Activated T-cell treated with anti-CD3 and anti-CD28 coated beads, Interleukin-2, amount 50 U/mL, for 24 hours (primary cell): ENCODE results near the gene ZNF2.
"Not testable (repeated sequence)": the region's sequence is repeated elsewhere in the genome, so short reads cannot be mapped to it uniquely, and the experiment has no call there.

Experiments
- DNase-seq: peaks from one replicate; pipeline ENCODE4 v3.0.0-alpha.2; 2020
- H3K27ac Mint-ChIP-seq: 2 replicates; pipeline ENCODE4 v1.8.0; 2020; ENCODE audit warnings: mild to moderate bottlenecking, mixed read lengths
- H3K27me3 Mint-ChIP-seq: 2 replicates; pipeline ENCODE4 v1.8.0; 2020; ENCODE audit warnings: mixed read lengths
- H3K36me3 Mint-ChIP-seq: 2 replicates; pipeline ENCODE4 v1.8.0; 2020; ENCODE audit warnings: low read depth, mixed read lengths
- H3K4me1 Mint-ChIP-seq: 2 replicates; pipeline ENCODE4 v1.8.0; 2020; ENCODE audit warnings: low read depth, mixed read lengths
- H3K4me3 Mint-ChIP-seq: 2 replicates; pipeline ENCODE4 v1.8.0; 2020; ENCODE audit warnings: mild to moderate bottlenecking, moderate library complexity, mixed read lengths
- H3K9me3 Mint-ChIP-seq: 2 replicates; pipeline ENCODE4 v1.8.0; 2020; ENCODE audit warnings: mixed read lengths

The ZNF2 gene

DNA sequence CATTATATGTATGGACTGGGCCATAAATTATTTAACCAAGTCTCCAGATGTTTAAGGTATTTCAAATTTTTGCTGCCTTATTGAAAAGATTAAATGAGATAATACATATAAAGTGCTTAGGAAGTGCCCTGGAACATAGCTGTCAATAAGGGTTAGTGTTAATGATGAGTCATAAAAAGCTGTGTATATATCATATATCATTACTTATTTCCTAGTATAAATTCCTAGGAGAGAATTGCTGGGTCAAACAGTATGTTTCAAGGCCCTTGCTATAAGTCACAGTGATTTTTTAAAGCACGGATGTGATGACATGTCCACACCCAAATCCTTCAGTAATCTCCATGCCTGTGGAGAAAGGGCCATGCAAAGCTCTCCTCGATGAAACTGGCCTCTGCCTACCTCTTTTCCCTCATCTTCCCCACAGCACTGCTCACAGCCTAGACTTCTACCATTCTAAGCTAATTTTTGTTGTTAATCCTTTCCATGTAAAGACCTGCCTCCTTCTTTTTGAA, 8.5 kb downstream of the ZNF2 start:
- no peaks in the 10 kb centered on the region for H3K27me3 Mint-ChIP-seq
- DNase-seq, result no peak
- H3K36me3 Mint-ChIP-seq, result peaks cover 51% of the 10 kb centered on the region
- H3K9me3 Mint-ChIP-seq, result peaks cover 4% of the 10 kb centered on the region
- peaks cover 9% of the 10 kb centered on the region for H3K4me1 Mint-ChIP-seq
- H3K4me3 Mint-ChIP-seq, result no peak overlapping the region
- H3K27ac Mint-ChIP-seq, result no peak overlapping the region

DNA sequence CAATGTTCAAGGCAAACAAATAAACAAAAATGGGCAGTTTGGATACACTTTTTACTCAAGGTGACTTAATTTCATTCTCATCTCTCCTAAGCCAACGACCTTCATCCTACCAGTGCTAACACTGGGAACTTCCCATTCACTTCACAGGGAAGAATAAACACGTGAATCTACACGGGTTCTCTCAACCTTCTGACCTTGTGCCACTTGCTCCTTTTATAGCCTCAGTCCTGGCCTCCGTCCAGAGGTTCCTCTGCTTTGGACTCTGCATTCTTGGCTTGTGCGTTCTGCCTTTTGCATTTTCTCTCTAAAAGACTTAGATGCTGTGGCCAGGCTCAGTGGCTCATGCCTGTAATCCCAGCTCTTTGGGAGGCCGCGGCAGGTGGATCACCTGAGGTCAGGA, 13.8 kb downstream of the ZNF2 start:
- Mint-ChIP-seq H3K4me3 (no peak overlapping the region), H3K9me3 (peaks cover 41% of the 10 kb centered on the region), H3K36me3 (peaks cover 91% of the 10 kb centered on the region), H3K27me3 (no peaks in the 10 kb centered on the region), H3K27ac (no peak overlapping the region), H3K4me1 (peaks cover 3% of the 10 kb centered on the region)
- no peak for DNase-seq

DNA sequence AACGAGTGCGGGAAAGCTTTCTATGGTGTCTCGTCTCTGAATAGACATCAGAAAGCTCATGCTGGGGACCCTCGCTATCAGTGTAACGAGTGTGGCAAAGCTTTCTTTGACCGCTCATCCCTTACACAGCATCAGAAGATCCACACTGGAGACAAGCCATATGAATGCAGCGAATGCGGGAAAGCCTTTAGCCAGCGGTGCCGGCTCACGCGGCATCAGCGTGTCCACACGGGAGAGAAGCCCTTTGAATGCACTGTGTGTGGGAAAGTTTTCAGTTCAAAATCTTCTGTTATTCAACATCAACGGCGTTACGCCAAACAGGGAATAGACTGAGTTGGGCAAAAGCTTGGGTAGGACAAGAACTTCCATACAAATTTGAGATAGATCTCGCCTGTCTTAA, 16.2 kb downstream of the ZNF2 start:
- no peak for DNase-seq
- Mint-ChIP-seq H3K27me3 (no peaks in the 10 kb centered on the region), H3K36me3 (peaks cover 80% of the 10 kb centered on the region), H3K4me1 (no peaks in the 10 kb centered on the region), H3K4me3 (no peak overlapping the region), H3K27ac (no peak overlapping the region), H3K9me3 (peaks cover 52% of the 10 kb centered on the region)

DNA sequence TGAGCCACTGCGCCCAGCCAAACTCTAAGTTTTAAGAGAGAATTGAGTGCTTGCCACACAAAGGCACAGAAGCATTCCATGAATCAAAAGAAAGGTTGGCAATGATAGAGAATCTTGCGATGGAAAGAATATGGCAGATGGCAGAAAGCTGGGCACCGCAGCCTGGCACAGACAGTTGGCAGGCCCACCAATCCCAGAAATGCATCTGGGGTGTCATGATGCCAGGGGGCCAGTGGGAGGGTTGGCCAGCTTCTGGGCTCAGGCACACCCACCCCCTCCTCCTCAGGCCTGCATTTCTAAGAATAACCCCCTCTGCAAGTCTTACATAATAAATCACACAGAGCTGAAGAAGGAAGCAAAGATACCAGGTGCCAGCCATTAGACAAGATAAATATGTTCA, 19.6 kb downstream of the ZNF2 start:
- Mint-ChIP-seq H3K4me3 (no peak overlapping the region), H3K27ac (no peak overlapping the region), H3K4me1 (no peaks in the 10 kb centered on the region), H3K27me3 (peaks cover 5% of the 10 kb centered on the region), H3K36me3 (peaks cover 46% of the 10 kb centered on the region), H3K9me3 (peaks cover 40% of the 10 kb centered on the region)
- no peak for DNase-seq

DNA sequence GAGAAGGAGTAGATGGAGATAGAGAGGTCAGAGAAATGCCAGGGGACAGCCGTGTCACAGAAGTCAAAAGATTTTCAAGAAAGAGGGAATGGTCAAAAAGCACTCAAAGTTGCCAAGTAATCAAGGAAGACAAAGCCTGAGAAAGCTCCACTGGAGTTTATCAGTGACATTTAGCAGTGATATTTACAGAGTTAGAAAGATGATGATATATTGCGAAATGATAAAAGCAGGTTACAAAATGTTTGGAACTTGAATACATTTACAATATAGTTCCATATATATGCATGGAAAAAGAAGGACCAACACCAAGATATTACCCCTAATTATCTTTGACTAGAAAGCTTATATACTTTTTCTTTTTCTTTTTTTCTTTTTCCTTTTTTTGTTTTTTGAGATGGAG, 20.4 kb downstream of the ZNF2 start:
- no peaks in the 10 kb centered on the region for H3K4me1 Mint-ChIP-seq
- no peak overlapping the region for H3K27ac Mint-ChIP-seq
- H3K27me3 Mint-ChIP-seq, result peaks cover 9% of the 10 kb centered on the region
- no peak overlapping the region for H3K4me3 Mint-ChIP-seq
- H3K9me3 Mint-ChIP-seq, result peaks cover 35% of the 10 kb centered on the region
- DNase-seq, result no peak
- peaks cover 38% of the 10 kb centered on the region for H3K36me3 Mint-ChIP-seq

DNA sequence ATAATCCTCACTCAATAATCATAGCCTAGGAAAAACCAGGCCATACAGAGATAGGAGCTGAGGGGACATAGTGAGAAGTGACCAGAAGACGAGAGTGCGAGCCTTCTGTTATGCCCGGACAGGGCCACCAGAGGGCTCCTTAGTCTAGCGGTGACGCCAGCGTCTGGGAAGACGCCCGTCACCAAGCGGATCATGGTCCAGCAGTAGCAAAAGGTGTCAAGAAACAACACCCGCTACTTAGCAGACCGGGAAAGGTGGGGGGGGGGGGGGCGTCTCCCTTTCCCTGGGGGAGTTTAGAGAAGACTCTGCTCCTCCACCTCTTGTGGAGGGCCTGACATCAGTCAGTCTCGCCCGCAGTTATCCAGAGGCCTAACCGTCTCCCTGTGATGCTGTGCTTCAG, 27.3 kb downstream of the ZNF2 start:
- H3K4me3 Mint-ChIP-seq, H3K27ac Mint-ChIP-seq, H3K4me1 Mint-ChIP-seq, H3K36me3 Mint-ChIP-seq, H3K9me3 Mint-ChIP-seq: not testable (repeated sequence)
- peak; percentile 60 for DNase-seq
- peaks cover 24% of the 10 kb centered on the region for H3K27me3 Mint-ChIP-seq

DNA sequence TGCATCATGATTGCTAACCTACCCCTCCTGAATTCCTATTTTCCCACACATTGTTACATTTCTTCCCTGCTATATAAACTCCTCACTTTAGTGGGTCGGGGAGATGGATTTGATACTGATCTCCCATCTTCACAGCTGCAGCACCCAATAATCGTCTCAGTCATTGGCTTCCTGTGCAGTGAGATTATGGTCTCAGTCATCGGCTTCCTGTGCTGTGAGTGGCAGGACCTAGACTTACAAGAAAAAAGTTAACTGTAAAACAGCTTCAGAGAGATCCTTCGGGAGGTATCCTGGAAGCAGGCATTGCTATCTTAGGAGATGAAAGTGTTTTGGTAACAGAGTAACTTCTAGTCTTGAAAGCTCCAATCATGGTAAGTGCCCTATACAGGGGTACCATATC, 38.3 kb downstream of the ZNF2 start:
- H3K27me3 Mint-ChIP-seq, result no peaks in the 10 kb centered on the region
- H3K36me3 Mint-ChIP-seq, result peaks cover 19% of the 10 kb centered on the region
- H3K9me3 Mint-ChIP-seq, result peaks cover 10% of the 10 kb centered on the region
- H3K4me1 Mint-ChIP-seq, result peaks cover 23% of the 10 kb centered on the region
- no peak for DNase-seq
- no peak overlapping the region for H3K4me3 Mint-ChIP-seq
- no peak overlapping the region for H3K27ac Mint-ChIP-seq

DNA sequence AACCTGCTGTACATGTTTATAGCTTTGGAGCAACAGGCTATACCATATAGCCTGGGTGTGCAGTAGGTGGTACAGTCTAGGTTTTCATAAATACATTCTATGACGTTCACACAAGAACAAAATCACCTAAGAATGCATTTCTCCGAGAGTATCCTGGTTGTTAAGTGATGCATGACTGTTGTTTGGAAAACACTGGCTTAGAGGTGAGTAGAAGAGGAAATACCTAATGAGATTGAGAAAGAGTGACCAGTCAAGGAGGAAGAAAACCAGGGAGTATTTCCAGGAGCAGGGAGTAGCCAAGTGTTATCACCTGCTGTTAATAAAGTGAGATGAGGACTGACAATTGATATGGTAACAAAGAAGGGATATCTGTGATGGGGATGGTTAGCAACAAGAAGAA, 38.8 kb downstream of the ZNF2 start:
- H3K4me1 Mint-ChIP-seq, result peaks cover 28% of the 10 kb centered on the region
- H3K27me3 Mint-ChIP-seq, result no peaks in the 10 kb centered on the region
- peaks cover 24% of the 10 kb centered on the region for H3K36me3 Mint-ChIP-seq
- H3K4me3 Mint-ChIP-seq, result no peak overlapping the region
- no peak overlapping the region for H3K27ac Mint-ChIP-seq
- DNase-seq, result no peak
- H3K9me3 Mint-ChIP-seq, result peaks cover 15% of the 10 kb centered on the region

DNA sequence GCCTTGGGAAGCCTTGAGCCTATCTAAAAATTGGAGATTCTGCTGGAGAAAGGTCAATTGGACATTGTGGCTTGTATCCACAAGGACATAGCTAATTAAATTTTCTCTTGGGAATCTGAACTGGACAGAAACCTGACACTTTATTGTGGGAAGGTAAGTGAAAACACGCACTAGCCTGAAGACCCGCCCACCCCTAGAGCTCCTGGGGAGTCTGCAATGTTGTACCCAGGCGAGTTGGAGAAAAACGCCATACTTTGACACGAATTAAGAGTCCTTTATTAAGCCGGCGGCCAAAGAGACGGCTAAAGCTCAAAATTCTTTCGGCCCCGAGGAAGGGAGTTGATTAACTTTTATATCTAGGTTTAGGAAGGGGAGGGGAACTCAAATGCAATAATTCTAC, 40.5 kb downstream of the ZNF2 start:
- no peak for DNase-seq
- H3K9me3 Mint-ChIP-seq, result peaks cover 25% of the 10 kb centered on the region
- no peak overlapping the region for H3K27ac Mint-ChIP-seq
- H3K4me1 Mint-ChIP-seq, result peaks cover 30% of the 10 kb centered on the region
- H3K4me3 Mint-ChIP-seq, result peak overlapping the region; percentile 92
- peaks cover 39% of the 10 kb centered on the region for H3K36me3 Mint-ChIP-seq
- no peaks in the 10 kb centered on the region for H3K27me3 Mint-ChIP-seq

DNA sequence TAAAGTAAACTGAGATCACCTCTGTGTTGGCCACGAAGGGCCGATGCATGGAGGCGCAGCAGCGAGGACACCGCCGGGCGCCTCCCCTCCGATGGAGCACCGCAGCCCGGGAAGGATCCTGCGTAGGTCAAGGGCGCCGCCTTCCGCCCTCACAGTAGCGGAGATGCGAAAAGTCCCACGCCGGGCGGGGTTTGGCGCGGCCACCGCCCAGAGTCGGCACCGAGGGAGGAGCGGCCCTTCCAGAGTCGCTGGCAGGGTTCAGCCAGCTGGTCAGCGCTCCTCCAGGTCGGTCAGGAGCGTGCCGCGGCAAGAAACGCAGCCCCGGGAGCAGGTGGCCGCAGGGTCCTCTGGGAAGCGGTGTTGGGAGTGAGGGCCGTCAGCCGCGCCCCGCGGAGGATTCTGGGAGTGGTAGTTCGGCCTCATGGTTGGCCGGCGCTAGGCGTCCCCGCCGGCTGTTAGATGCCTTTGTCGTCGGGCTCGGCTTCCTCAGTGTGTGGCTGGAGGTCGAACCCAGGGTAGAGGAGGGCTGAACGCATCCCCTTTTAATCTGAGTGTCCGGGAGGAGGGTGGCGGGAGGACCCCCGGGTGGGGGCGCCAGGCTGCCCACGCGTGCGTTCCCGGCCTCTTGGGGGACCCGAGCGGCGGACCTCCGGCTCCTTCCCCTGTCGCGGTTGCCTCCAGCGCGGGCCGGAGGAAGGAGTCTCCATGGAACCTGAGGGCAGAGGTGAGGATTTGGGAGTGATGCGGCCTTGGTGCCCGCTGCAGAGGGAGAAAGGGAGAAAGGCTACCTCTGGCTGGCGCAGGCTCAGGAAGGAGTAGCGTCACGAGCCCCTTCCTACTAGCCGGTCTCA, 41.7 kb downstream of the ZNF2 start, which contains the start of gene ZNF892:
TSS of gene ZNF892 (plus strand) at position 411 of the 851 bp plus-strand sequence. CDS start at position 706, 295 bp downstream.
- Mint-ChIP-seq H3K4me3 (peak within 1 kb of the TSS; percentile 92), H3K4me1 (peaks cover 30% of the 10 kb centered on the region), H3K9me3 (peaks cover 34% of the 10 kb centered on the region), H3K27ac (peak within 1 kb of the TSS; percentile 87), H3K27me3 (no peaks in the 10 kb centered on the region), H3K36me3 (peaks cover 51% of the 10 kb centered on the region)
- peak; percentile 89 for DNase-seq

DNA sequence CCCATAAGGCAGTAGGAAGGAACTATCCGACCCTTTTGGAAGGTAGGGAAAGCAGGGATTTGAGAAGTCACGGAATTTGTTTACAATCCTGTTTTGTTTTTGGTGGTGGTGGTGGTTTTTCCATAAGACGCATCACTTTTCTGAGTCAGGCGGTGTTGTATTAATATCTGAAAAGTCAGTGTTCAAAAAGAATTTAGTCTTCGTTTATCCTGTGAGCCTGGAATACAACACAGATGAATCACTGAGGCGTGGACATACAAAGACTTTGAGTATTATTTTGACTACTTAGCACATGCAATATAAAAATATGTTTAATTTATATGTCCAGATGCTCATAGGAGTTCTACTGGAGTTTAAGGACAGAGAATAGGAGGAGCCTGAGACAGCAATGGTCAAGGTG, 42.5 kb downstream of the ZNF2 start:
- Mint-ChIP-seq H3K9me3 (peaks cover 42% of the 10 kb centered on the region), H3K27me3 (no peaks in the 10 kb centered on the region), H3K27ac (peak overlapping the region; percentile 73), H3K36me3 (peaks cover 59% of the 10 kb centered on the region), H3K4me3 (peak overlapping the region; percentile 92), H3K4me1 (peaks cover 30% of the 10 kb centered on the region)
- no peak for DNase-seq

DNA sequence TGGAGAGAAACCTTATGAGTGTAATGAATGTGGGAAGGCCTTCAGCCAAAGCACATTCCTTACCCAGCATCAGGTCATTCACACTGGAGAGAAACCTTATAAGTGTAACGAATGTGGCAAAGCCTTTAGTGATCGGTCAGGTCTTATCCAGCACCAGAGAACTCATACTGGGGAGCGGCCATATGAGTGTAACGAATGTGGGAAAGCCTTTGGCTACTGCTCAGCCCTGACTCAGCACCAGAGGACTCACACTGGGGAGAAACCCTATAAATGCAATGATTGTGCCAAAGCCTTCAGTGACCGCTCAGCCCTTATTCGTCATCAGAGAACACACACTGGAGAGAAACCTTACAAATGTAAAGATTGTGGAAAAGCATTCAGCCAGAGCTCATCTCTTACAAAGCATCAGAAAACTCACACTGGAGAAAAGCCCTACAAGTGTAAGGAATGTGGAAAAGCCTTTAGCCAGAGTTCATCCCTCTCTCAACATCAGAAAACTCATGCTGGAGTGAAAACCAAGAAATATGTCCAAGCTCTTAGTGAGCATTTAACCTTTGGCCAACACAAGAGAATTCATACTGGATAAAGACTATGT, 49.5 kb downstream of the ZNF2 start:
- H3K27ac Mint-ChIP-seq, result no peak overlapping the region
- H3K4me1 Mint-ChIP-seq, result no peaks in the 10 kb centered on the region
- no peaks in the 10 kb centered on the region for H3K27me3 Mint-ChIP-seq
- DNase-seq, result no peak
- peaks cover 100% of the 10 kb centered on the region for H3K36me3 Mint-ChIP-seq
- peaks cover 84% of the 10 kb centered on the region for H3K9me3 Mint-ChIP-seq
- H3K4me3 Mint-ChIP-seq, result no peak overlapping the region

DNA sequence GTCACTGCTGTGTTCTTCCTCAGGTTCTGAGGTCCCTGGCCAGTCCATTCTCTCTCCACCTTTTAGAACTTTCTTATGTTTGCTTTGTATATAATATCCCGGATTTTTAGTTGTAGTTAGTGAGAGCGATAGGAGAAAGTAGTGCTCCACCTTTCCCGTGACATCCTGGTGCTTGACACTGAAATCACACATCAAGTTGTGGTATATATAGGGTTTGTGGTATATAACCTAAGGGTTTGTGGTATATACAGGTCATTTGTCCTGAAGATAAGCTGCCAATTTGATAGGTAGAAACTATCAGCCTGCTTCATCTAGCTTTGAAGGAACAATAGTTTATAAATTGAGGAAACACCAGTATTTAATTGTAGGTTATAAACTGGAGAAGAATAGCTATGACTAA, 54.8 kb downstream of the ZNF2 start:
- no peak for DNase-seq
- Mint-ChIP-seq H3K36me3 (peaks cover 88% of the 10 kb centered on the region), H3K9me3 (peaks cover 78% of the 10 kb centered on the region), H3K27ac (no peak overlapping the region), H3K27me3 (no peaks in the 10 kb centered on the region), H3K4me1 (no peaks in the 10 kb centered on the region), H3K4me3 (no peak overlapping the region)

DNA sequence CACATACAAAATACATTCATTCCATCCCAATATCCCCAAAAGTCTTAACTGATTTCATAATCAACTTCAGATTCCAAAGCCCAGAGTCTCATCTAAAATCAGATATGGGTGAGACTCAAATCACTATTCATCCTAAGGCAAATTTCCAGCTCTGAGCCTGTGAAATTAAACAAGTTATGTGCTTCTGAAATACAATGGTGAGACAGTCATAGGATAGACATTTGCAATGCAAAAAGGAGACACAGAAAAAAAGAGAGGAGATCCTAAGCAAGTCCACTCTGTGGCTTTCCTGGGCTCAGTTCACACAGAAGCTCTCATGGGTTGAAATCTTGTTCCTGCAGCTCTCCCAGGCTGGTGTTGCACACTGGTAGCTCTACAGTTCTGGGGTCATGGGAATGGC, 60.0 kb downstream of the ZNF2 start:
- Mint-ChIP-seq H3K36me3 (peaks cover 48% of the 10 kb centered on the region), H3K4me1 (no peaks in the 10 kb centered on the region), H3K27ac (no peak overlapping the region), H3K27me3 (no peaks in the 10 kb centered on the region), H3K9me3 (peaks cover 56% of the 10 kb centered on the region), H3K4me3 (no peak overlapping the region)
- no peak for DNase-seq

DNA sequence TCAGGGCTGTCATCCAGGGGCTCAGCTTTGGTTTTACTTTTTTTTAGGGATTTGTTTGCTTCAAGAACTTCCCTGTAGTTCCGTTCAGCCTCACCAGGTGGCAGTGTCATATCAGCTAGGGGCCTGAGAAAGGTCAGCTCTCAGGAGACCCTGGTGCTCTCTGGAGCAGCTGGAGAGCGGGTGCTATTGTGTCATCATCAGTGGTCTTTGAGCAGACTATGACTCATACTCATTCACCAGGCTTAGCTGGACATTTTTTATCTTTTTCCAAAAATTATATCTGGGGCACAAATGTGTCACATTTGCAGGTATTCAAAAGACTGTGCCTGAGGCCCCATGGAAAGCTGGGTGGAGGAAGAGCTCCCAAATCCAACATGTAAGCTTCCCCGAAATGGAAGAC, 66.1 kb downstream of the ZNF2 start:
- DNase-seq, result no peak
- Mint-ChIP-seq H3K9me3 (peaks cover 52% of the 10 kb centered on the region), H3K4me3 (no peak overlapping the region), H3K27me3 (no peaks in the 10 kb centered on the region), H3K36me3 (peaks cover 18% of the 10 kb centered on the region), H3K4me1 (no peaks in the 10 kb centered on the region), H3K27ac (no peak overlapping the region)
